ENCODE data around the gene DNAI1.

DNAI1 gene

GRCh38 chr9:34490360-34490759 is 31.8 kb downstream of the DNAI1 start:
- TF ChIP-seq CTCF (IDR thresholded peaks at IDR 0.05; ENCODE audit: borderline replicate concordance, insufficient read depth, low read depth, low read length) = no peak
- H3K4me3 ChIP-seq (ENCODE audit: low read depth, low read length) = no peak overlapping the region

- no peak for TF ChIP-seq CTCF (IDR thresholded peaks at IDR 0.05; ENCODE audit: borderline replicate concordance, insufficient read depth, low read depth, low read length)
- H3K4me3 ChIP-seq (ENCODE audit: low read depth, low read length) = no peak overlapping the region
These were observed 32.2 kb downstream of the DNAI1 start for GRCh38 chr9:34490760-34491159.

- H3K4me3 ChIP-seq (ENCODE audit: low read depth, low read length) = no peak overlapping the region
- no peak for TF ChIP-seq CTCF (IDR thresholded peaks at IDR 0.05; ENCODE audit: borderline replicate concordance, insufficient read depth, low read depth, low read length)
These were observed 33.0 kb downstream of the DNAI1 start for GRCh38 chr9:34491596-34491995.

DNA sequence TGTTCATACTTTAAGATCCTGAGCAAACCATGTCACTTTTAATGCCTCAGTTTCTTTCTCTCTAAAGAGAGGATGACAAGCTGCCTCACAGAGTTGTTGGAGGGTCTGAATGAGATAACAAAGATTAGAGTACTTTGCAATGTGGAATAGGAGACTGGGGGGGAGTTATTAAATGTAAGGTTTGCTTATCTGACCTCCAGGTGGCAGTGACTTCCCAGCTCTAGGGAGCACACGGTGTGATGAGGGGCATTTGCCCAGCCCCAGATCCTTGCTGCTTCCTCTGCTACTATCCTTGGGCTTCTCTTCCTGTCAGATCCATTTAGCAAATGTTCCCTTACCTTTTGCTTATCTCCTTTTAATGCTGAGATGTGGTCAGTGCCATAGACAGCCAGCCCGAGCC is 33.4 kb downstream of the DNAI1 start:
- no peak overlapping the region for H3K4me3 ChIP-seq (ENCODE audit: low read depth, low read length)
- no peak for TF ChIP-seq CTCF (IDR thresholded peaks at IDR 0.05; ENCODE audit: borderline replicate concordance, insufficient read depth, low read depth, low read length)

GRCh38 chr9:34493972-34494535 is 35.4 kb downstream of the DNAI1 start:
- TF ChIP-seq CTCF (IDR thresholded peaks at IDR 0.05; ENCODE audit: borderline replicate concordance, insufficient read depth, low read depth, low read length) = no peak

GRCh38 chr9:34496149-34496712 is 37.6 kb downstream of the DNAI1 start:
- no peak for TF ChIP-seq CTCF (IDR thresholded peaks at IDR 0.05; ENCODE audit: borderline replicate concordance, insufficient read depth, low read depth, low read length)
- H3K4me3 ChIP-seq (ENCODE audit: low read depth, low read length) = no peak overlapping the region

More at GRCh38 chr9:34493972-34494535, 35.4 kb downstream of the DNAI1 start:
- no peak overlapping the region for H3K4me3 ChIP-seq (ENCODE audit: low read depth, low read length)

GRCh38 chr9:34498553-34498952 is 39.9 kb downstream of the DNAI1 start:
- no peak for TF ChIP-seq CTCF (IDR thresholded peaks at IDR 0.05; ENCODE audit: borderline replicate concordance, insufficient read depth, low read depth, low read length)
- no peak overlapping the region for H3K4me3 ChIP-seq (ENCODE audit: low read depth, low read length)

All from GM12875 (cell line).